NCI-H774 (cell line): ENCODE results near the gene ANXA4.
"Not testable (repeated sequence)": the region's sequence is repeated elsewhere in the genome, so short reads cannot be mapped to it uniquely, and the experiment has no call there.

Experiments
- DNase-seq: peaks from one replicate; lab custom pipeline; 2025; lab: John Stamatoyannopoulos, UW

Gene ANXA4

DNA sequence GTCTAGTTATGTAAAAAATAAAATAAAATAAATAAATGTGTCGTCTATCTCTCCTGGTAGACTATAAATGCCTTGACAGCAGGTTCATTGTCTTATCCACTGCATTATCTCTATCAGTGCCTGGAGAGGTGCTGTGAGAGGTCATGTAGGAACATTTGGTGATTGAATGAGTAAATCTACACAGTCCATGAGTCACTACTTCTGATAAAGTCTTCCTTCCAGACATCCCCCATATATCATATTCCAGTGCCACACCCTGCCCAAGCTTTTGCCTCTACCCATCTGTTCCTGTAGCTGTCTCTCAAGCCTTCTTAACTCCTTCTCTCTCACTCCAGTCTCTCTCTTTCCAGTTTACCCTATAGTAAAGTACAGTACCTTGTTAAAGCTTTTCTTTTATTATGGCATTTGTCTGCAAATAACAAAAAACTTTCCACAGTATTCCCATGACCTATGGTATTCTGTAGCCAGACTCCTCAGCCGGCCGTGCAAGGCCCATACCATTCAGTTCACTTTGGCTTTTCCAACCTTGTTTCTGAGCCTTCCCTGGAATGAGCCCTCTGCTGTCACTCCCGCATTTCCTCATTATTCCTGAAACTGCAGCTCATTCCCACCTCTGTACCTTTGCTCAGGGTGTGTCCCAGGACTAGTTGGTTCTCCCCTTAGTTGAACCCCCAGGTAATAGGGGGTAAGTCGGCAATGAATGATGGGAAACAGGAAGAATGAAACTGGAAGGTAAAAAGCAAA lies 37.5 kb downstream of the ANXA4 start:
- DNase-seq, result no peak

DNA sequence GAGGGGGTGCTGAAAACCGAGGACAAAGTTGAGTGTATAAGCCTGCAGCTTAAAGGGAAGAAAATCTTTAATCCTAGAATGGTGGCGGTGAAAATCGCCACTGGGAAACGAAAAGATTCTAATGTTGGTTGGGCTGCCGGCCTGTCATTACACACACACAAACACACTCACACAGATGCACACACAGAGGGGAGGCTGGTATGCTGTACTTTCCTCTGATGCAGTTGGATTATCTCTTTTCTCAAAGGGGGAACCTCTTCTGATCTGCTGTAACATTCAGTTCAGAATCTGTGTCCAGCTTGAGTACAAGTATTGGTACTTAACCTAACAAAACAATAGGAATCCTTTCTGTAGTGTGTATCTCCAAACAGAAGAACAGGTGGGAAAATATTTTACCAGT lies 39.0 kb downstream of the ANXA4 start:
- no peak for DNase-seq

DNA sequence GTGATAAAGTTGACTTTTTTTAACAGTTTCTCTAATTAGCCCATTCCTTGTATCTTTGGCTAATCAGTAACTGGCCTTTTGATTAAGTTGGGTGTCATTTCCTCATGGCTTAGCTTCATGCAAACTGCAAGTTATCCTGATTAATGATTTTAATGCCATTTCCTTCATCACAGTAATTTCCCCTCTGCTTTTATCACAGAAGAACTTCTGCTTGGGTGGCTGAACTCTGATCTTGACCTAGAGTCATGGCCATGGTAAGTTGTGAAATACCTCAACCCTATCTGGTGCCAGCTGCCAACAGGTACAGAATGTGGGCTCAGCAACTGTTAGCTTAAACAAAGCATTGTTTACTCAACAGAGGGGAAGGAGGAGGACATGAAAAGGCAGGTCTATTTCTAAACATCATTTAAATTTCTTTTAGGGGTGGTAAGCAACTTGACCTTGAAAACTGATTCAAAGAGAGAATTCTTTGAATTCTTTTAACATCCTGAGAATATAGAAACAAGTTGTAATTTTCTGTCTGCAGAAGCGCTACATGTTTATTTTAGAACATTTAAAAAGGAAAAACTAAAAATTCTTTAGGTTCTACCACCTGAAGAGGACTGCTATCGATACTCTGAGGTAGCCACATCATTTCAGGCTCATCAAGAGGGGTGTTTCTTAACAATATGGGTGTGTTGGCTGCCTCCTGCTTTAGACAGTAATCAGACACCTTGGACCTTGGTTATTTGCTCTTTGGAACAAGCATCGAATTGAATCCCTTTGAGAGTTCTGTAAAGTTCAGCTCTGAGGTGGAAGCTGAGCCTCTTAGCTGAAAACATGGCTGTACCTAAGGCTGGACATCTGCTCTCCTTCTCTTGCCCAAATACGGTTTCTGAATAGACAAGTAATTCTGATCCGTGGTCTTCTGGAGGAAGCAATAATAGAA lies 39.7 kb downstream of the ANXA4 start:
- peak; percentile 44 for DNase-seq

DNA sequence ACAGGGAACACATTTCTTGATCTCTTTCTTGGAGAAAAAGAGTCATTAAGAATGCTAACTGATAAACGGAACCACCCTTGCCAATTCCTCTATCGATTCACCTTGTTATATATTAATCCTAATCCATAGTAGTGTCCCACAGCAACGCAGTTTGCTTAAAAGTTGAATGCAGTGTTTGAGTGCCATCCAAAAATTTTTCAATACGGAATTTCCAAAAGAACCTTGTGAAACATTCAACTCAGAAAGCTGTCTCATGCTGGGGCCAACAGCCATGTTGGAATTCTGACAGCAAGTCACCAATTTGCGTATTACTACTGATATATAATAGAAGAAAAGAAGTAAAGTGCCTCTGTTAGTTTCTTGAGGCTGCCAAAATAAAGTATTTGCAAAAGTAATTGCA lies 42.3 kb downstream of the ANXA4 start:
- no peak for DNase-seq

DNA sequence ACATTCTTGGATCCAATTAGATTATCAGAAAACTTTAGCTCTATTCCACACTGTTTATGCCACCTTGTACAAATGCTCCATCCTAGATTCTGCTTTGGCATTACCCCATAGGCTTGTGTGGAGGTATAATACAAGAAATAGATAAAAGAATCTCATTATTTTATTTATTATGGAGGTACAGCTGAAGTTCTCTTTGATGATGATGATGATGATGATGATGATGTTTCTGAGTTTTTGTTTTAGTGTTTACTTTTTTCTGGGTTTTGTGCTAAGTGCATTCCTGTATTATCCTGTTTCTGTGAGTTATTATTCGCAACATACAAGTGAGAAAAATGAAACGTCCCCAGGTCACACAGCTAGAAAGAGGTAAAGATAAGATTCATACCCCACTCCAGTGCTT lies 43.4 kb downstream of the ANXA4 start:
- DNase-seq, result no peak

DNA sequence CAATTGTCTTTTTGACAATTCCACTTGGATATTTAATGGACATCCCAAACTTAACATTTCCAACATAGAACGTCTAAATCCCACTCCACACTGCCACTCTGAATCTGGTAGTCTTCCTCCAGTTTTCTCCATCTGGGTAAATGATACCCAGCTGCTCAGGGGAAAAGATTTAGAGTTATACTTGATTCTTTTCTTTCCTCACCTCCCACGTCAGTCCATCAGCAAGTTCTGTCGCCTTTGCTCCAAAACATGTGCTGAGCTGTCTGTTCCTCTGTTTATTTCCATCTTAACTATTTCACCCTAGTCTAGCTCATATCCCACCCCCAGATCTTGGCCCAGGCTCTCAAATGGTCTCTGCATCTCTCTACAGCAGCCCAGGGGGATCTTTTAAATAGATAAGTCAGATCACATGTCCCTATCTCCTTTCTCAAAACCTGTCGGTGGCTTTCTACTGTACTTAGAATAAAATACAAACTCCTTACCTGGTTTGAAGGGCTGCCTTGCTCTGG lies 44.2 kb downstream of the ANXA4 start:
- no peak for DNase-seq

DNA sequence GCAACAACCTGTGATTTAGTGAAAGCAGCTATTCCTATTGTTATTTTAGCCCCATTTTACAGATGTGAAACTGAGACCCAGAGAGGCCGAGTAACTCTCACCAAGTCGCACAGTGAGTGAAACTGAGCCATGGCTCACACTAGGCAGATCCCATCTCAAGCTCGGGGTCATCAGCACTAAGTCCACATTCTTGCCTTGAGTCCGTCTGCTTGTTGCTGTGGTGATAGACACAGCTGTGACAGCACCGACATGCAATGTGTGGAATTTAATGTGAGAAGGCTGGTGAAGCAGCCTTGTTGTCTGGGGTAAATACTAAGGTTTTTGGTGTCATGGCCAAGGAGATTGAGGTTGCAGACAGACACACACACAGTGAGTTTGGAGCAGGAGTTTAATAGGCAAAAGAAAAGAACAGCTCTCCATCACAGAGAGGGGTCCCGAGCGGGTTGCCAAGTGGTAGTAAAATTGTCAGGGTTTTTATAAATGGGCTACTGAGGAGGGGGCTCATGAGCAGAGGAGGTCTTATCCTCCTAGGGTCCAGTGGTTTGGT lies 47.3 kb downstream of the ANXA4 start:
- DNase-seq, result no peak

DNA sequence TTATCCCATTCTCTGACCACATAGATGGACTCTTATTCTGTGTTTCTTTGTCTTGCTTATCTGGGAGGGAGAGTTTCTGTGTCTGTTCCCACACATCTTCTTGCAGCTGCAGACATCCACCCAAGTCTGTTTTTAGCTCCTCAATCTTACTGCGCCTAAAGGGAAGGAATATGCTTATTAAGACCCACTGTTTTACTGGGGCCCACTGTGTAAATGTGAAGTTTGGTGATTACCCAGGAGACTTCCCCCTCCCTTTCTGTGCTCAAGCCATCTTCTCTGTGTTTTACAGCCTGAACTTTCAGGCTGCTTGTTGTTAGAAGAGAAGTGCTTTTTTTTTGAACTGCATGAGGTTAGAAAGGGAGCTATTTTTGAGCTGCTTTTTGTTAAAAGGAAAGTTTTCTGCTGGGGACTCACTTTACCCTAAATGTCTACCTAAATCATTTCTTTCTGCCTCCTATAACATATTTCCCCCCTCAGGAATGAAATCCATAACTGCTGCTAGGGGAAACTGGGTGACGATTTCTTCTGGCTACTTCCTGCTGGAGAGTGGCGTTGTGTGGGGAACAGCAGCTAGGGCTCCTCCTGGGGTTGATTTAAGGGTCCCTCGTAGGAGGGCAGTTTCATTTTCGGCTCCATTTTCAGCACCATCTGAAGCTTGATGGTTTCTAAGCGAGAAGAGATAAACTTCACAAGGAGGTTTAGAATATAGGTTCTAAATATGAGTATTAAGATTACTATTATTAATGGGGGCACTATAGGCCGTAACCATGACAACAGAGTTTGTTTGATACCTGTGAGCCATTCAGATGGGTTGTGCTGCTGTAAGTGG lies 48.1 kb downstream of the ANXA4 start:
- DNase-seq, result no peak

DNA sequence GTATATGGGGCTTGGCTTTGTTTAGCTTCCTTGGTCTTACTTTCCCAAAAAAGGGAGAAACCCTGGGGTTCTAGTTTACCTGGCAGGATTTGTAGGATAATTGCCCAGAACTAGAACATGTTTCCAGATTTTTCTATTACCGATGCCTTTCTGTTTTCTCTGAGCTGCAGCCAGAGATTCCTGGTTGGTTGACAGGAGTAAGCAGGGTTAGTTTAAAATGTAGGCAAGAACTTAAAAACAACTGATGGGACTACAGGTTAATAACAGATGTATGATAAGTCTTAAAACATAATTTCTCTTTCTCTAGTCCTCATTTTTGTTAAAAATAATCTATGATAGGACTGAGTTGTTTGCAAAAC lies 48.6 kb downstream of the ANXA4 start:
- no peak for DNase-seq

DNA sequence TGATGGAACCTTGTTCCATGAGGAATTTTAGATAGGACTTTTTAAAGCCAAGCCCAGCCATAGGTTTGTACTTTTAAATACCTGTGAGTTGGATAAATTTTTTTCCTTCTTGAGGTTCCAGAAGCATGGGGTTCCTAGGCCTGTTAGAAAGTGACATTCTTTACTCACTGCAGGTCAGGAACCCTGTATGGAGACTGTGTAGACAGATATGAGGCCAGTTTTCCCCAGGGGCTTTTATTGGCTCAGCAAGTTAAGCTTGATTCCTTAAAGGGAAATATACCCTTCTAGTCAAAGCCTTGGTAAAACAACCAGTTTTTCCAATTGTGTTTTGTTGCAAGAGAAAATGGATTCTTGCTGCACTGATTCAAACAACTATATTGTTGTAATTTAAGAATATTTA lies 49.1 kb downstream of the ANXA4 start:
- no peak for DNase-seq

DNA sequence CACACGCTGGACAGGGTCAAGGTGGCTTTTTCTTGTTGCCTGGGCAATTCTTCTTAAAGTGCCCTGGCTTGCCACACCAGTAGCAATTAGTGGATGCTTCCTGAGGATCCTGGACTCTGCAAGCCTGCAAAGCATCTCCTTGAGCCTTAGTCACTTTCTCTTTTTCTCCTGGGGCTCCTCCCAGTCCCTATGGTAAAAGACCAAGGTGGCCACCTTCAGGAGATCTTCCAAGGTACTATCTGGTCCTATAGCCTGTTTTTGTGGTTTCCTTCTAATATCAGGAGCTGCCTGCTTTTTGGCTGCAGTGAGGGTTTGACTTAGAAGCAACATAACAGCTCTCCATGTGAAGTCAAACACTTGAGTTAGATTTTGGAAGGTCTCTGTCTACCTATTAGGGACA lies 54.2 kb downstream of the ANXA4 start:
- no peak for DNase-seq

DNA sequence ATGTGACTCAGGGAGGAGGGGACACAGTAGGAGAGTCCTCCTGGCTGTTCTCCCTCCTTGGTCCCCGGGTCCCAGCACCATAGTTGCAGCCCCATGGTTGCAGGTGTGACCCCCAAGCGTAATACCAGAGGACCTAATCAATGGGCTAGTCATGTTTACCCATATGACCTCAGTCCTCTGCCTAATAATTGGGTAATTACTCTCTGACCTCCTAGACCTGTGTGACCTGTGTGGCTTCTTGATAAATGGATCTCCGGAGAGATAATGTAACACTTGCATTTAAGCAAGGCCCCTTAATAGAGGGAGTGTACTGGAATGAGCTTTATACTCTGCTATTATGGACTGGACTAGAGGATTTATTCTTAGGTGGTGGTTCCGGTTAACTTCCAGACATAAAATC lies 55.3 kb downstream of the ANXA4 start:
- no peak for DNase-seq

DNA sequence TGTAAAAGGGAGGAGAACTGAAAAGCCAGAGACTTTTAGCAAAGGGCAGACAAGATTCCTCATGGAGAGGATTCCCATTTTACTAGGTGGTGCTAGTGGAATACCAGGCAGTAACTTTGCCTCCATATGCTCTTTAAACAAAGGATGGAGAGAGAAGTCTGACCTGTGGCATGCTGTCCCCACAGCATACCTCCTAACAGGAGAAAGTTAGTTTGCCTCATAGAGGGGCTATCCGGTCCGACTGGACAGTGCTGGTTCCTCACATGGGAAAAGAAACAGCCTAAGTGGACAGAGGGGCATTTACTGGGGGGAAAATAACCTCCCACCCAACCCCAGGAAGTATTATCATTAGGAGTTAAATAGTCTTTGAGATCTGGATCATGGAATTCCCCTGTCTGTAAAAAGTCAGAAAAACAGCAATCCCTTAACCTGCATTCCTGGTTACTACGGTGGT lies 55.9 kb downstream of the ANXA4 start:
- DNase-seq, result no peak

DNA sequence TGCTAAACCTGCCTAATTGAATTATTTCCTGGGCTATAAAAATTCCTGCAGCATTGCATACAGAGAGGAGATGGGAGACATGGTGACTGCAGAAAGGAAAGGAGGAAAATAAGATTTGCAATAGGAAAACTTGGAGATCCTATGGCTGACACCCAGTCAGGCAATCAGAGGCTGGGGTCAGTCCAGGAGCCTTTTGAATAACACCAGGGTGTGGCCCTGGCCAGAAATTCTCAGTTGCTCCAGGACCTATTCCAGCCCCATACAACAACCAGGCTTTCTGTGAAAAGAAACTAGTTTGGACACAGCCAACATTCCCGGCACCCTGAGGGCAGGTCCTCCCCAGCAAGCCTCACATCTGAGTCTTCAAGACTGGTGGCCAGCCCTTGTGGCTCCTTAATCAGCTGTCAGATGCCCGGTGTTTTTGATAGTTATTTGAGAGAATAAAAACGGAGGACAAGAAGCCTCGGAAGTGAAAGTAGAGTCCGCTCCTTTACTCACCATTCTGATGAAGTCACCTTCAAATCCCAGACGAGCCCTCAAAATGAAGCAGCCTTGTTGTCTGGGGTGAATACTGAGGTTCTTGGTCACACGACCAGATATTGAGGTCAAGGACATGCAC lies 56.5 kb downstream of the ANXA4 start:
- DNase-seq, result no peak

DNA sequence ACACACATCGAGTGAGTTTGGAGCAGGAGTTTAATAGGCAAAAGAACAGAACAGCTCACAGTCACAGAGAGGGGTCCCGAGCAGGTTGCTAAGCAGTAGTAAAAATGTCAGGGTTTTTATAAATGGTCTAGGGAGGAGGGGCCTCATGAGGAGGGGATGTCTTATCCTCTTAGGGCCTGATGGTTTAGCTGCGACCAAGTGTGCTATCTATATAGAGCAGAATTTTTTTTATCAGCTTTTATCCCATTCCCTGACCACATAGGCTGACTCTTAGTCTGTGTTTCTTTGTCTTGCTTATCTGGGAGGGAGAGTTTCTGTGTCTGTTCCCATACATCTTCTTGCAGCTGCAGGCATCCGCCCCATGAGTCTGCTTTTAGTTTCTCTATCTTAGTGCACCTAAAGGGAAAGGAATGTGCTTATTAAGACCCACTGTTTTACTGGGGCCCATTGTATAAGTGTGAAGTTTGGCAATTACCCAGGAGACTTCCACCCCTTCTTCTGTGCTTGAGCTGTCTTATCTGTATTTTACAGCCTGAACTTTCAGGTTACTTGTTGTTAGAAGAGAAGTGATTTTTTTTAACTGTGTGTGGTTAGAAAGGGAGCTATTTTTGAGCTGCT lies 57.1 kb downstream of the ANXA4 start:
- no peak for DNase-seq

DNA sequence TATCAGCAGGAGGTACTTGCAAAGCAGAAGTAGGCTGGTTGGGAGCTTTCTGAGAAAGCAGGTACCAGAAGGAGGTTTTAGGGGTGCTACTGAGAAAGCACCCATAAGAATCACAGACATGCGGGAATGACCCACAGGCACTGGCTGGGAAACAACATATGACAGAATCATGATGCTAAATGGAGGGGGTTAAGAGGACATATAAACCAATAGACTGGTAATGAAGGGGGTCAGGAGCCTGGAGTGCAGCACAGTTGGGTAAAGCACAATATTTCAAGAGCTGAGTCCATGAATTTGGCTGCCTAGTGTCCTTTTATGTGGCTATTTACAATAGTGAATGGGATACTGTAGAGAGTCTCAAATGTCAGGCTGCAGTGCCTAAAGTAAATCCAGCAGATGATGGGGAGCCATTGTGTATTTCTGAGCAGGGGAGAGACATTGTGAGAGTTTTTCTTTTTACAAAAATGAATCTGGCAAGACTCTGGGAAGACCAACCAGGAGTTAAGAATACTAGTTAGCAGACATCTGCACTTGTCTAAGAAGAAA lies 59.9 kb downstream of the ANXA4 start:
- DNase-seq, result no peak

DNA sequence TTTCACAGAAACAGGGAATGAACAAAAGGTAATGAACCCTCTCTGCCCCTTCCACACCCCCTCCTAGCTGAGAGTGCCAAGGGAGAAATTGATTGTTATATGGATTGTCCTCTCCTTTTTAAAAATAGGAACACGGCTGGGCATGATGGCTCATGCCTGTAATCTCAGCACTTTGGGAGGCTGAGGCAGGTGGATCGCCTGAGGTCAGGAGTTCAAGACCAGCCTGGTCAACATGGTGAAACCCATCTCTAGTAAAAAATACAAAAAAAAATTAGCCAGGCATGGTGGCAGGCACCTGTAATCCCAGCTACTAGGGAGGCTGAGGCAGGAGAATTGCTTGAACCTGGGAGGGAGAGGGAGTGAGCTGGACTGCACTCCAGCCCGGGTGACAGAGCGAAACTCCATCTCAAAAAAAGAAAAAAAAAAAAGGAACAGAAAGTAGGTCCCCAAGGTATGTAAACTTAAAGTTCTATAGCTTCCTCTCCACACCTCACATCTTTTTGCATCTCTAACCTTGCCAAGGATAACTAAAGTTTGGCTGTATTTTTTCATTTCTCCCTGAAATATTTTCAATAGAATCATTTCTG lies 60.9 kb downstream of the ANXA4 start:
- not testable (repeated sequence) for DNase-seq

DNA sequence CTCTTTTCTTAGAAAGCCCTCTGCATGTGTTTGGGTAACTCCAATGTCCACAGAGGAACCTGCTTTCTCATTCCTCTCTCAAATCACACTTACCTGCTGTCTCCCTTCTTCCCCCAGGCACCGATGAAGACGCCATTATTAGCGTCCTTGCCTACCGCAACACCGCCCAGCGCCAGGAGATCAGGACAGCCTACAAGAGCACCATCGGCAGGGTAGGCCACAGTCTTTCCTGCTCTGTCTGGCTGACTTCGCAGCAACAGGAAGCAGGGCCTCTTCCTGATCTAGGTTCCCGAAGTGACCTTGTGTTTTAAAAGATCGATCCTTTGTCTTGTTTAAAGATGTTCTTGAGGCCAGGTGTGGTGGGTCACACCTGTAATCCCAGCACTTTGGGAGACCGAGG lies 62.5 kb downstream of the ANXA4 start:
- no peak for DNase-seq

DNA sequence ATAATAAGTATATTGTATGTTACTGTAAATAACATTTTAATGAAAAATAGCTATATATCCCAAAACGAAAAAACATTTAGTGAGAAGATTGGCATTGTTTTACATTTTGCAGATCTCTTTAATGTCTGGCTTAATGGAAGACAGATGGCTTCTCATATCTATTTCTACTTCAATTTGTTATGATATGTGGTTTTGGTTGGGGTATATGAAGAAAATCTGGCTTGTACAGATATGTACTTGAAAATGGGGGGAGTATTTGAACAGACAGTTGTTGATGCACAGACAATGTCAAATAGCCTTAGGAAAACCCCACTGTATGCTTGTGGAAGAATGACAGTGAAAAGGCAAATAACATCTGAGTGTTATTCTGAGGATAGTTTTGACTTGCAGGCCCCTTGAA lies 64.0 kb downstream of the ANXA4 start:
- no peak for DNase-seq

DNA sequence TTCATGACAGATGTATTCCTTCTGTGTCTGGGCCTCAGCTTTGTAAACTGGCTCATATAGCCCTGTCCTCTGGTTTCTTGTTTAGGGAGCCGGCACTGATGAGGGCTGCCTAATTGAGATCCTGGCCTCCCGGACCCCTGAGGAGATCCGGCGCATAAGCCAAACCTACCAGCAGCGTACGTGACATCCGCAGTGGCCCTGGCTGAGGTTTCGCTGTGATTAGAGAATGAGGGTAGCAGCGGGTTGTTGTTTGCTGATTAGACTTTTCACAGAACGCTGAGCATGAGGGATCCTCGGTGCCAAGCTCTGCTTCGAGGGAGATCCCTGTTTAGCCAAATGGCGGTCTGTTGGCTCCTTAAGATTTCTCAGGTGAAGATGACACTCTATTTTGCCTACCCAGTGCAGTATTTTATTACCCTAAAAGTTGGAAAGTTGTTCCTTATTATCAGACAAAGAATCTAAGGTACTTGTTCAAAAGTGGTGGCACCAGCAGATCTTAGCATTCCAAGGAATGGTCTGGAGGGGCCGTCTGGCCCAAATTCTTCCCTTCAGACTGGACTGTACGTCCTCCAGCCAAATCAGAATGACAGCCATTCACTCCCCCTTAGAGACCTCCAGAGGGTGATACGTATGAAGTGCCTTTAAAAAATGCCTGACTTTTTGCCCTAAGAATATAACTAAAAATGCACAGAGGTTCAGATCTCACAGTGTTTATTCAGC lies 66.0 kb downstream of the ANXA4 start:
- no peak for DNase-seq
